Measurements from ENCODE around the gene ZNF708. TPM values are rescaled to one million over a fixed set of nuclear protein-coding genes. Genes with fewer than 3 reads are reported as not detected.
"Not testable (repeated sequence)": the region's sequence is repeated elsewhere in the genome, so short reads cannot be mapped to it uniquely, and the experiment has no call there.

ZNF708 gene
- total and polyA plus RNA-seq, 8 donors: 5.1 to 11.7 (median 7.1) TPM

- ATAC-seq: no peak
- peak overlapping the region in 3 of 4 donors; percentile 38 to 62 (median 60) for H3K27ac ChIP-seq
- H3K36me3 ChIP-seq: no peaks in the 10 kb centered on the region
- no peak for FAIRE-seq
- TF ChIP-seq CTCF (IDR thresholded peaks at IDR 0.05): no peak
- intact Hi-C loops (cut with DNase I): no loop called here
- no peak overlapping the region for H3K4me3 ChIP-seq
- H3K4me1 ChIP-seq: peaks cover 0 to 6% (median 0%) of the 10 kb centered on the region in 3 donors
- no peaks in the 10 kb centered on the region for H3K27me3 ChIP-seq
- no peak for DNase-seq
- 75 to 80% methylated on average over 4 of the region's 4 CpGs for WGBS, 2 donors
- H3K9me3 ChIP-seq: no peaks in the 10 kb centered on the region
Measured at GRCh38 chr19:21321996-21322395, 7.2 kb downstream of the ZNF708 start.

- Histone ChIP-seq H3K4me3 (no peak overlapping the region), H3K27ac (no peak overlapping the region), H3K4me1 (peaks cover 0 to 6% (median 0%) of the 10 kb centered on the region in 3 donors), H3K27me3 (no peaks in the 10 kb centered on the region), H3K36me3 (no peaks in the 10 kb centered on the region), H3K9me3 (no peaks in the 10 kb centered on the region)
- WGBS, 2 donors: 89 to 96% methylated on average over 4 of the region's 4 CpGs
- TF ChIP-seq CTCF (IDR thresholded peaks at IDR 0.05): no peak
- ATAC-seq: no peak
- no peak for FAIRE-seq
- no peak for DNase-seq
- intact Hi-C loops (cut with DNase I): no loop called here
Measured at GRCh38 chr19:21321134-21321533, 8.1 kb downstream of the ZNF708 start.

GRCh38 chr19:21317821-21318220 lies 11.4 kb downstream of the ZNF708 start:
- Histone ChIP-seq H3K9me3 (no peaks in the 10 kb centered on the region), H3K36me3 (no peaks in the 10 kb centered on the region), H3K27ac (no peak overlapping the region), H3K4me3 (no peak overlapping the region), H3K27me3 (no peaks in the 10 kb centered on the region), H3K4me1 (peaks cover 0 to 4% (median 0%) of the 10 kb centered on the region in 3 donors)
- no peak for DNase-seq
- intact Hi-C loops (cut with DNase I): no loop called here
- FAIRE-seq: no peak
- peak in 1 of 4 donors; percentile 43 for ATAC-seq
- no peak for TF ChIP-seq CTCF (IDR thresholded peaks at IDR 0.05)
- WGBS, 2 donors: 59 to 61% methylated on average over 1 of the region's 1 CpG

- DNase-seq: no peak
- intact Hi-C loops (cut with DNase I): no loop called here
- TF ChIP-seq CTCF (IDR thresholded peaks at IDR 0.05): no peak
- Histone ChIP-seq H3K9me3 (no peaks in the 10 kb centered on the region), H3K27me3 (no peaks in the 10 kb centered on the region), H3K36me3 (no peaks in the 10 kb centered on the region), H3K27ac (no peak overlapping the region), H3K4me3 (no peak overlapping the region), H3K4me1 (peaks cover 0 to 10% (median 0%) of the 10 kb centered on the region in 3 donors)
- 77 to 87% methylated on average over 1 of the region's 1 CpG for WGBS, 2 donors
- ATAC-seq: peak in 1 of 4 donors; percentile 26
- FAIRE-seq: no peak
Measured at GRCh38 chr19:21314676-21315075, 14.5 kb downstream of the ZNF708 start.

- H3K27ac ChIP-seq; H3K4me3 ChIP-seq; H3K4me1 ChIP-seq; FAIRE-seq; DNase-seq; H3K36me3 ChIP-seq; H3K27me3 ChIP-seq; intact Hi-C loops (cut with DNase I); H3K9me3 ChIP-seq: not testable (repeated sequence)
- ATAC-seq: peak in 1 of 4 donors; percentile 25
- WGBS, 2 donors: 95 to 99% methylated on average over 2 of the region's 2 CpGs
Measured at GRCh38 chr19:21312807-21313206, 16.4 kb downstream of the ZNF708 start.

Data from pancreas (tissue), 10 donors.